NB4 (cell line): Measurements from ENCODE around the gene NKAPD1.

Source experiments
- CTCF ChIP-seq: IDR thresholded peaks from one replicate; pipeline ENCODE4 v1.5.1; 2012; ENCODE audit warnings: low read depth, low read length
- POLR2A ChIP-seq: IDR thresholded peaks from 2 replicates; pipeline ENCODE4 v1.6.1; 2011; ENCODE audit warnings: mild to moderate bottlenecking; ENCODE audit not compliant: insufficient read length; ENCODE audit errors: extremely low read depth

- TF ChIP-seq CTCF (no peak), POLR2A (no peak)
Observed at GRCh38 chr11:112085822-112086421, 11.8 kb downstream of the NKAPD1 start.
